Lung (tissue), 12 donors: Measurements from ENCODE around the gene DIRAS3. TPM values are rescaled to one million over a fixed set of nuclear protein-coding genes. Genes with fewer than 3 reads are reported as not detected.
"Not testable (repeated sequence)": the region's sequence is repeated elsewhere in the genome, so short reads cannot be mapped to it uniquely, and the experiment has no call there.

Source experiments
- ATAC-seq: fragments of 200-7000 bp; cut with Tn5 transposase; one replicate; pipeline ENCODE4 v1.9.1; 2020; ENCODE audit warnings: moderate number of reproducible peaks; ENCODE audit not compliant: insufficient read depth, low FRiP score
- DNase-seq, 3 donors: peaks; one replicate each; pipeline ENCODE4 v3.0.0-alpha.2; 2013 to 2017
- H3K27ac ChIP-seq, 2 donors: one replicate each; pipeline ENCODE4 v1.5.1; 2013; ENCODE audit warnings: mild to moderate bottlenecking in 2 of 2, moderate library complexity in 2 of 2, control low read depth in 1 of 2, inconsistent platforms in 1 of 2, low read depth in 1 of 2, low read length in 1 of 2
- H3K27me3 ChIP-seq, 3 donors: one replicate each; pipeline ENCODE4 v1.5.1; 2013; ENCODE audit warnings: low read length in 2 of 3; ENCODE audit not compliant: control insufficient read depth in 3 of 3, insufficient read depth in 3 of 3
- H3K36me3 ChIP-seq, 4 donors: one replicate each; pipeline ENCODE4 v1.5.1; 2013; ENCODE audit warnings: low read length in 4 of 4, mild to moderate bottlenecking in 1 of 4, moderate library complexity in 1 of 4; ENCODE audit not compliant: control insufficient read depth in 4 of 4, insufficient read depth in 4 of 4
- H3K4me1 ChIP-seq, 5 donors: one replicate each; pipeline ENCODE4 v1.5.1; 2013; ENCODE audit warnings: low read length in 5 of 5, mild to moderate bottlenecking in 2 of 5, moderate library complexity in 1 of 5; ENCODE audit not compliant: control insufficient read depth in 5 of 5, insufficient read depth in 5 of 5
- H3K4me3 ChIP-seq: one replicate; pipeline ENCODE4 v1.5.1; 2013; ENCODE audit warnings: mild to moderate bottlenecking, control low read depth, moderate library complexity
- H3K9ac ChIP-seq, 2 donors: one replicate each; pipeline ENCODE4 v1.5.1; 2013; ENCODE audit warnings: low read length in 2 of 2, control low read depth in 1 of 2; ENCODE audit not compliant: insufficient read depth in 1 of 2
- H3K9me3 ChIP-seq, 4 donors: one replicate each; pipeline ENCODE4 v1.5.1; 2013; ENCODE audit warnings: low read length in 3 of 4, mild to moderate bottlenecking in 1 of 4, moderate library complexity in 1 of 4; ENCODE audit not compliant: control insufficient read depth in 4 of 4, insufficient read depth in 3 of 4
- WGBS, 2 donors: extraction: QIAGEN DNeasy Blood & Tissue Kit; methylation state at CpG; one replicate each; pipeline ENCODE4 v1.1.7; 2013; 5-methylcytosine and 5-hydroxymethylcytosine counted together
- polyA plus RNA-seq, 2 donors: library from polyadenylated mRNA; stranded (reverse); fragments of 200-250 nt; gene quantifications; one replicate each; pipeline ENCODE4 v1.2.1, GENCODE V29; 2013
- total RNA-seq, 2 donors: library from RNA; depleted of rRNA in 1 of 2; stranded (reverse); fragments of >200 nt in 1 of 2; gene quantifications; one replicate each; pipeline ENCODE4 v1.2.1, GENCODE V29; 2014 to 2021
- TF ChIP-seq, protein P1 (sequence below): IDR thresholded peaks from 2 replicates; pipeline ENCODE4 v1.5.1; 2012; ENCODE audit warnings: mild to moderate bottlenecking; ENCODE audit errors: control extremely low read depth, extremely low read depth
- donor health status: control.
- donor health status: control.
- donor health status: Bipolar disorder and iron deficiency.
- donor health status: healthy.
- donor health status: DM: yes; HTN: yes; CAD: no.

The DIRAS3 gene
- total and polyA plus RNA-seq, 4 donors: 0.68 to 3.5 (median 1.6) TPM

- DNase-seq: peak in 2 of 3 donors; percentile 8 to 25
- Histone ChIP-seq H3K27ac (no peak overlapping the region), H3K9me3 (peaks cover 0 to 1% (median 0%) of the 10 kb centered on the region in 4 donors), H3K36me3 (no peaks in the 10 kb centered on the region), H3K9ac (no peak overlapping the region), H3K4me1 (no peaks in the 10 kb centered on the region), H3K27me3 (peaks cover 0 to 8% (median 0%) of the 10 kb centered on the region in 3 donors), H3K4me3 (no peak overlapping the region)
- TF ChIP-seq, protein P1, sequence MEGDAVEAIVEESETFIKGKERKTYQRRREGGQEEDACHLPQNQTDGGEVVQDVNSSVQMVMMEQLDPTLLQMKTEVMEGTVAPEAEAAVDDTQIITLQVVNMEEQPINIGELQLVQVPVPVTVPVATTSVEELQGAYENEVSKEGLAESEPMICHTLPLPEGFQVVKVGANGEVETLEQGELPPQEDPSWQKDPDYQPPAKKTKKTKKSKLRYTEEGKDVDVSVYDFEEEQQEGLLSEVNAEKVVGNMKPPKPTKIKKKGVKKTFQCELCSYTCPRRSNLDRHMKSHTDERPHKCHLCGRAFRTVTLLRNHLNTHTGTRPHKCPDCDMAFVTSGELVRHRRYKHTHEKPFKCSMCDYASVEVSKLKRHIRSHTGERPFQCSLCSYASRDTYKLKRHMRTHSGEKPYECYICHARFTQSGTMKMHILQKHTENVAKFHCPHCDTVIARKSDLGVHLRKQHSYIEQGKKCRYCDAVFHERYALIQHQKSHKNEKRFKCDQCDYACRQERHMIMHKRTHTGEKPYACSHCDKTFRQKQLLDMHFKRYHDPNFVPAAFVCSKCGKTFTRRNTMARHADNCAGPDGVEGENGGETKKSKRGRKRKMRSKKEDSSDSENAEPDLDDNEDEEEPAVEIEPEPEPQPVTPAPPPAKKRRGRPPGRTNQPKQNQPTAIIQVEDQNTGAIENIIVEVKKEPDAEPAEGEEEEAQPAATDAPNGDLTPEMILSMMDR: no peak
- no peak for ATAC-seq
Observed at GRCh38 chr1:68010090-68010489, 40.3 kb downstream of the DIRAS3 start.

DNA sequence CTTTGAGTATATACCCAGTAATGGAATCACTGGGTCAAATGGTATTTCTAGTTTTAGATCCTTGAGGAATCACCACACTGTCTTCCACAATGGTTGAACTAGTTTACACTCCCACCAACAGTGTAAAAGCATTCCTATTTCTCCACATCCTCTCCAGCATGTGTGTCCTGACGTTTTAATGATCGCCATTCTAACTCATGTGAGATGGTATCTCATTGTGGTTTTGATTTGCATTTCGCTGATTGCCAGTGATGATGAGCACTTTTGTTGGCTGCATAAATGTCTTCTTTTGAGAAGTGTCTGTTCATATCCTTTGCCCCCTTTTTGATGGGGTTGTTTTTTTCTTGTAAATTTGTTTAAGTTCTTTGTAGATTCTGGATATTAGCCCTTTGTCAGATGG lies 46.8 kb downstream of the DIRAS3 start:
- not testable (repeated sequence) for H3K27ac ChIP-seq, H3K27me3 ChIP-seq, DNase-seq, H3K4me3 ChIP-seq, H3K4me1 ChIP-seq, H3K36me3 ChIP-seq, ATAC-seq, H3K9me3 ChIP-seq, H3K9ac ChIP-seq
- WGBS, 2 donors: 89 to 95% methylated on average over 3 of the region's 3 CpGs

DNA sequence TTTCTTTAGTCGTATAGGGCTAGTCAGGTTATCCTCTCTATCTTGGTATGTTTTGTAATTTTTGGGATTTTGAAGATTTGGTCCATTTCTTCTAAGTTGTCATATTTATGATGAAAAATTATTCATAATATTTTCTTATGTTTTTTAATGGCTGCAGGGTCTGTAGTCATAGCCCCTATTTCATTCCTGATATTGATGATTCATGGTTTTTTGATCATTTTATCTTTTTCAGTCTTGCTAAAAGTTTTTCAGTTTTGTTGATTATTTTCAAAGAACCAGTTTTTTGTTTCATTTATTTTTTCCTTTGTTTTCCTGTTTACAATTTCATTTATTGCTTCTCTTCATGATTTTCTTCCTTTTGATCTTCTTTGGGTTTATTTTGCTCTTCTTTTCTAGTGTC lies 50.2 kb downstream of the DIRAS3 start:
- Histone ChIP-seq H3K4me1 (no peaks in the 10 kb centered on the region), H3K27ac (no peak overlapping the region), H3K9me3 (peaks cover 0 to 10% (median 0%) of the 10 kb centered on the region in 4 donors), H3K4me3 (no peak overlapping the region), H3K36me3 (no peaks in the 10 kb centered on the region), H3K27me3 (no peaks in the 10 kb centered on the region), H3K9ac (no peak overlapping the region)
- 0 to 3% methylated on average over 1 of the region's 1 CpG for WGBS, 2 donors
- no peak for DNase-seq
- ATAC-seq: no peak
- TF ChIP-seq, protein P1: no peak

DNA sequence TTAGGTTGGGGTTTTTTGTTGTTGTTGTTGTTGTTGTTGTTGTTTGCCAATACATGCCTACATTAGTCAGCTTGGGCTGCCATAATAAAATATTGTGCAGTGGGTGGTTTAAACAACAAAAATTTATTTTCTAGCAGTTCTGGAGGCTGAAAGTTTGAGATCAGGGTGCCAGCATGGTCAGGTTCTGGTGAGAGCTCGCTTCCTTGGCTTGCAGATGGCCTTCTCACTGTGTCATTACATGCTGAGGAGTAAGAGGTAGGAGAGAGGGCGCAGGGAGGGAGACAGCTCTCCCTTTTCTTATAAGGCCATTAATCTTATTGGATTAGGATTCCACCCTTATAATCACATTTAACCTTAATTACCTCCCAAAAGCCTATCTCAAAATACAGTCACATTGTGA lies 52.7 kb downstream of the DIRAS3 start:
- WGBS, 2 donors: 89 to 91% methylated on average over 2 of the region's 2 CpGs
- Histone ChIP-seq H3K27me3 (no peaks in the 10 kb centered on the region), H3K4me1 (no peaks in the 10 kb centered on the region), H3K9ac (no peak overlapping the region), H3K9me3 (peaks cover 0 to 9% (median 0%) of the 10 kb centered on the region in 4 donors), H3K4me3 (no peak overlapping the region), H3K36me3 (no peaks in the 10 kb centered on the region), H3K27ac (no peak overlapping the region)
- TF ChIP-seq, protein P1: no peak
- ATAC-seq: no peak
- no peak for DNase-seq

Other genes starting within 250 kb of the DIRAS3 start
- gene GNG12, start 217.2 kb downstream of the DIRAS3 start, total RNA-seq: 10 to 100 TPM; 46.2 to 68.4 TPM
- gene GNG12, start 217.2 kb downstream of the DIRAS3 start, polyA plus RNA-seq: 10 to 100 TPM; 14.0 to 18.0 TPM
- gene WLS, start 181.9 kb upstream of the DIRAS3 start, total RNA-seq: 100 to 1,000 TPM; 111 to 128 TPM
- 10 to 100 TPM; 27.3 to 32.9 TPM for gene WLS, start 181.9 kb upstream of the DIRAS3 start, polyA plus RNA-seq